ENCODE results near the gene LRRC3C.

- no peak for TF ChIP-seq CTCF (IDR thresholded peaks at IDR 0.05)
- no peak for TF ChIP-seq POLR2A (IDR thresholded peaks at IDR 0.05)
Measured at GRCh38 chr17:39928858-39929645, 1.5 kb downstream of the LRRC3C start.
